GM19452 (cell line): Measurements from ENCODE around the gene E2F2.

Experiments
- ATAC-seq: cut with Tn5 transposase; IDR thresholded peaks from one replicate; pipeline ENCODE4 v1.9.1; 2021; ENCODE audit not compliant: unreplicated experiment

Gene E2F2

GRCh38 chr1:23489842-23490241 is 41.2 kb downstream of the E2F2 start:
- no peak for ATAC-seq

GRCh38 chr1:23485002-23485332 is 46.1 kb downstream of the E2F2 start:
- no peak for ATAC-seq

- no peak for ATAC-seq
Observed at GRCh38 chr1:23484253-23485001, 46.6 kb downstream of the E2F2 start.

- no peak for ATAC-seq
Observed at GRCh38 chr1:23483321-23484252, 47.4 kb downstream of the E2F2 start, which contains the start of gene ASAP3. TSS of gene ASAP3 (minus strand) at chr1:23484179. CDS start at chr1:23484133, 46 bp downstream.

- no peak for ATAC-seq
Observed at GRCh38 chr1:23481904-23482303, 49.1 kb downstream of the E2F2 start.

GRCh38 chr1:23481026-23481597 is 49.9 kb downstream of the E2F2 start:
- no peak for ATAC-seq

- no peak for ATAC-seq
Observed at GRCh38 chr1:23480187-23481025, 50.6 kb downstream of the E2F2 start.

- ATAC-seq = no peak
Observed at GRCh38 chr1:23479666-23479941, 51.4 kb downstream of the E2F2 start.

GRCh38 chr1:23478896-23479665 is 52.0 kb downstream of the E2F2 start:
- no peak for ATAC-seq

- ATAC-seq = no peak
Observed at GRCh38 chr1:23477359-23478144, 53.5 kb downstream of the E2F2 start.

- ATAC-seq = no peak
Observed at GRCh38 chr1:23475641-23476040, 55.4 kb downstream of the E2F2 start.

- no peak for ATAC-seq
Observed at GRCh38 chr1:23475134-23475628, 55.9 kb downstream of the E2F2 start.

GRCh38 chr1:23473037-23473800 is 57.8 kb downstream of the E2F2 start:
- ATAC-seq = no peak

GRCh38 chr1:23472351-23473036 is 58.5 kb downstream of the E2F2 start:
- ATAC-seq = no peak

- ATAC-seq = no peak
Observed at GRCh38 chr1:23471473-23472075, 59.5 kb downstream of the E2F2 start.

GRCh38 chr1:23470282-23471070 is 60.6 kb downstream of the E2F2 start:
- no peak for ATAC-seq
